ENCODE measurements around the gene CTNS.
"Not testable (repeated sequence)": the region's sequence is repeated elsewhere in the genome, so short reads cannot be mapped to it uniquely, and the experiment has no call there.

Gene CTNS

GRCh38 chr17:3688852-3689261, 52.3 kb downstream of the CTNS start:
- DNase-seq = no peak

- DNase-seq = no peak
Measured at GRCh38 chr17:3689262-3690093, 52.9 kb downstream of the CTNS start.

- no peak for DNase-seq
Measured at GRCh38 chr17:3690094-3690715, 53.6 kb downstream of the CTNS start.

- DNase-seq = no peak
Measured at GRCh38 chr17:3691617-3692067, 55.1 kb downstream of the CTNS start.

- no peak for DNase-seq
Measured at GRCh38 chr17:3692346-3692745, 55.8 kb downstream of the CTNS start.

- DNase-seq = no peak
Measured at GRCh38 chr17:3693141-3693540, 56.6 kb downstream of the CTNS start.

- peak; percentile 10 for DNase-seq
Measured at GRCh38 chr17:3693829-3694231, 57.3 kb downstream of the CTNS start.

GRCh38 chr17:3695129-3695722, 58.7 kb downstream of the CTNS start:
- DNase-seq = peak; percentile 41

GRCh38 chr17:3695723-3696411, 59.3 kb downstream of the CTNS start, which contains the start of gene P2RX5:
TSS of gene P2RX5 (minus strand) at chr17:3696155. CDS start at chr17:3696005, 150 bp downstream.
- peak; percentile 43 for DNase-seq

- no peak for DNase-seq
Measured at GRCh38 chr17:3697103-3697476, 60.5 kb downstream of the CTNS start.

GRCh38 chr17:3698139-3698538, 61.6 kb downstream of the CTNS start:
- DNase-seq = no peak

GRCh38 chr17:3699951-3700350, 63.4 kb downstream of the CTNS start:
- no peak for DNase-seq

GRCh38 chr17:3702041-3702539, 65.5 kb downstream of the CTNS start:
- DNase-seq = not testable (repeated sequence)

GRCh38 chr17:3704931-3705717, 68.6 kb downstream of the CTNS start:
- DNase-seq = no peak

GRCh38 chr17:3705718-3705984, 69.1 kb downstream of the CTNS start:
- not testable (repeated sequence) for DNase-seq

- DNase-seq = no peak
Measured at GRCh38 chr17:3708366-3708765, 71.8 kb downstream of the CTNS start.

GRCh38 chr17:3710951-3711383, 74.4 kb downstream of the CTNS start:
- peak; percentile 82 for DNase-seq

All from RPMI8226 (cell line).